Endothelial cell of umbilical vein (primary cell): ENCODE data around the gene GBF1. TPM values are rescaled to one million over a fixed set of nuclear protein-coding genes. Genes with fewer than 3 reads are reported as not detected.

ENCODE experiments used
- BruUV-seq: library from RNA; stranded (reverse); fragments of 400-500 nt; replicated peaks from 2 replicates; lab custom pipeline; 2021; lab: Mats Ljungman, UMichigan
- CTCF ChIA-PET: fragments of 300-600, 350-600 bp; sonication (Branson Sonifier 250); formaldehyde crosslinking; loops from one replicate; lab custom pipeline; 2021; ENCODE audit warnings: antibody characterized with exemption, inconsistent platforms; lab: Charles Lee
- POLR2A ChIA-PET: fragments of 300-600, 350-600 bp; sonication (Branson Sonifier 250); formaldehyde crosslinking; loops from one replicate; lab custom pipeline; 2021; ENCODE audit warnings: antibody characterized with exemption, inconsistent platforms; lab: Charles Lee
- DNase-seq: peaks from one replicate; pipeline ENCODE4 v3.0.0-alpha.2; 2011; ENCODE audit warnings: low read depth, low spot score
- FAIRE-seq: peaks from 2 replicates; lab custom pipeline; 2011; peaks lifted over from hg19 to GRCh38; lab: Jason Lieb, UNC
- H2AFZ ChIP-seq: 2 replicates; pipeline ENCODE4 v1.6.0; 2012; ENCODE audit warnings: low read depth, low read length, control low read depth, inconsistent platforms
- H3K27ac ChIP-seq: 2 replicates; pipeline ENCODE4 v1.5.1; 2011; ENCODE audit warnings: low read depth, mild to moderate bottlenecking, control low read depth, low read length, moderate library complexity; ENCODE audit not compliant: insufficient read depth
- H3K27me3 ChIP-seq, 2 experiments: 2 replicates each; pipeline versions ENCODE4 v1.6.0 to v1.6.1; 2011; ENCODE audit warnings: low read length in 2 of 2, mixed read lengths in 1 of 2; ENCODE audit not compliant: control insufficient read depth in 2 of 2, insufficient read depth in 2 of 2
- H3K36me3 ChIP-seq, 2 experiments: 2 replicates in 1 of 2; 3 replicates in 1 of 2; pipeline ENCODE4 v1.5.1; 2011; ENCODE audit warnings: low read length in 2 of 2, mild to moderate bottlenecking in 1 of 2, moderate library complexity in 1 of 2; ENCODE audit not compliant: control insufficient read depth in 2 of 2, insufficient read depth in 2 of 2; ENCODE audit errors: extremely low read depth in 1 of 2
- H3K4me1 ChIP-seq: 3 replicates; pipeline ENCODE4 v1.5.1; 2011; ENCODE audit warnings: mild to moderate bottlenecking, low read length; ENCODE audit not compliant: control insufficient read depth, insufficient read depth; ENCODE audit errors: extremely low read depth
- H3K4me2 ChIP-seq: 2 replicates; pipeline ENCODE4 v1.6.1; 2011; ENCODE audit warnings: low read length, control low read depth, mixed read lengths; ENCODE audit not compliant: insufficient read depth
- H3K4me3 ChIP-seq, 3 experiments: fragments of 200-600 bp in 1 of 3; sonication (generic), shearing (Covaris generic) in 1 of 3; replicated peaks in 1 of 3; 2 replicates each; pipeline ENCODE4 v1.5.1; 2011 to 2016; ENCODE audit warnings: control low read depth in 3 of 3, low read length in 3 of 3, mild to moderate bottlenecking in 2 of 3, inconsistent platforms in 1 of 3, low read depth in 1 of 3, moderate library complexity in 1 of 3; ENCODE audit not compliant: insufficient read depth in 1 of 3
- H3K79me2 ChIP-seq: 2 replicates; pipeline ENCODE4 v1.6.0; 2012; ENCODE audit warnings: low read length, inconsistent platforms; ENCODE audit not compliant: control insufficient read depth, insufficient read depth
- H3K9ac ChIP-seq: replicated peaks from 2 replicates; pipeline ENCODE3; 2011; ENCODE audit warnings: low read length, control low read depth; ENCODE audit not compliant: insufficient read depth; ENCODE audit errors: extremely low read depth
- H3K9me1 ChIP-seq: replicated peaks from 3 replicates; pipeline ENCODE4 v1.6.0; 2011; ENCODE audit warnings: mild to moderate bottlenecking, low read length; ENCODE audit not compliant: control insufficient read depth, insufficient read depth; ENCODE audit errors: extremely low read depth
- H3K9me3 ChIP-seq: replicated peaks from 2 replicates; pipeline ENCODE4 v1.5.1; 2012; ENCODE audit warnings: low read length, inconsistent platforms; ENCODE audit not compliant: control insufficient read depth, insufficient read depth
- H4K20me1 ChIP-seq: replicated peaks from 2 replicates; pipeline ENCODE3; 2011; ENCODE audit warnings: mild to moderate bottlenecking, low read length; ENCODE audit not compliant: control insufficient read depth, insufficient read depth; ENCODE audit errors: extremely low read depth
- EZH2 ChIP-seq: IDR thresholded peaks from 2 replicates; pipeline ENCODE4 v1.6.1; 2012; ENCODE audit warnings: borderline replicate concordance, low read depth, mild to moderate bottlenecking, moderate library complexity, low read length, inconsistent platforms; ENCODE audit not compliant: severe bottlenecking
- MAX ChIP-seq: IDR thresholded peaks from 2 replicates; pipeline ENCODE4 v1.6.1; 2011; ENCODE audit not compliant: insufficient read depth, insufficient read length
- MYC ChIP-seq: IDR thresholded peaks from one replicate; pipeline ENCODE4 v1.6.1; 2011; ENCODE audit warnings: mild to moderate bottlenecking, low read depth, low read length
- POLR2A ChIP-seq: IDR thresholded peaks from 2 replicates; pipeline ENCODE4 v1.6.1; 2012; ENCODE audit warnings: low read depth, mild to moderate bottlenecking, control low read depth, low read length
- dilution Hi-C: fragments of 300-500 bp; cut with MboI; formaldehyde crosslinking; loops from one replicate; pipeline ENCODE4 v1.15.0; 2019; ENCODE audit warnings: low sequenced_read_pairs; ENCODE audit not compliant: extremely low pct_ligation_motif_present
- intact Hi-C: fragments of 100-400 bp; cut with micrococcal nuclease; formaldehyde crosslinking; loops from one replicate; pipeline ENCODE4 v1.10.0; 2022
- polyA plus RNA-seq, 4 experiments: library from polyadenylated mRNA; depleted of rRNA in 3 of 4; stranded (reverse) in 3 of 4; unstranded in 1 of 4; fragments of >200 nt; gene quantifications; 2 replicates each; pipeline versions ENCODE4 v1.2.1 to v1.2.3, GENCODE V29; 2011 to 2012; ENCODE audit warnings: missing spikeins in 1 of 4
- total RNA-seq: library from RNA; stranded (reverse); gene quantifications from 2 replicates; pipeline ENCODE4 v1.2.3, GENCODE V29; 2021

The GBF1 gene
- total and polyA plus RNA-seq, 2 donors (not counting 3 experiments of a cell fraction or from before 2014, with no cell fraction given), result 26.0 to 49.7 TPM

GRCh38 chr10:102268375-102268888, 23.1 kb downstream of the GBF1 start:
- FAIRE-seq (no peak), DNase-seq (peak; percentile 31)
- no peaks in the 10 kb centered on the region for H3K9me1 ChIP-seq
- peaks cover 7% of the 10 kb centered on the region for H3K4me1 ChIP-seq
- CTCF ChIA-PET, result interaction anchor here (0.8 to 4.8 kb wide), 8 partner anchors 10 to 83 kb away, joined by 3 to 31 read pairs (median 4); no protein-coding TSS in a partner anchor
- intact Hi-C loops, result no loop called here
- no peak overlapping the region for H3K9ac ChIP-seq
- H4K20me1 ChIP-seq, result peaks cover 9% of the 10 kb centered on the region
- H3K4me2 ChIP-seq, result no peak overlapping the region
- no peak overlapping the region for H3K27ac ChIP-seq
- no peaks in the 10 kb centered on the region for H3K9me3 ChIP-seq
- H3K4me3 ChIP-seq, result no peak overlapping the region
- H2AFZ ChIP-seq, result no peak overlapping the region
- TF ChIP-seq MAX, result no peak
- no peak for TF ChIP-seq POLR2A
- POLR2A ChIA-PET, result no interaction called here
- dilution Hi-C loops, result no loop called here
- H3K79me2 ChIP-seq, result peaks cover 62% of the 10 kb centered on the region
- BruUV-seq, result no TSS peak
- no peaks in the 10 kb centered on the region for H3K27me3 ChIP-seq
- peaks cover 0 to 2% of the 10 kb centered on the region in 2 experiments for H3K36me3 ChIP-seq

DNA sequence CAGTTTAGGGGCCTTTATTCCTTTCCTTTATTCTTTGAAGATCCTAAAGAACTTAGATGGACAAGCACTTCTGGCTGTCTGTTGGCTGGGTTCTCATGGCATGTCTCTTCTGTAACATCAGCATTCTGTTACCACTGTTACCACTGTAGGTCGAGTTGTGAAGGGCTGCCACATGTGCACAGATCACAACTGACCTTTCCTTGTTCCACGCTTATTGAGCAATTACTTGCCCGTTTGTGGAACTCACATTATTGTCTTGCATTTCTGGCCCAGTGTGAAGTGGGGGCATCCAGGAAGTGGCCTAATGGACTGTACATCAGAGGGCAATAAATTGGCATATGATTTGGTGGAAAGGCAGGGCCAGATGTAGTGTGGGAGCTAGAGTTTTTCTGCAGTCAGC, 23.7 kb downstream of the GBF1 start:
- intact Hi-C loops (no loop called here), dilution Hi-C loops (no loop called here)
- peaks cover 63% of the 10 kb centered on the region for H3K79me2 ChIP-seq
- FAIRE-seq, result no peak
- H4K20me1 ChIP-seq, result peaks cover 6% of the 10 kb centered on the region
- no peak overlapping the region for H3K9ac ChIP-seq
- no peaks in the 10 kb centered on the region for H3K36me3 ChIP-seq
- ChIA-PET POLR2A (no interaction called here), CTCF (interaction anchor here (0.6 to 4.8 kb wide), 5 partner anchors 8 to 82 kb away, joined by 3 to 31 read pairs (median 4); no protein-coding TSS in a partner anchor)
- no peak for TF ChIP-seq MYC
- no peak for TF ChIP-seq EZH2
- BruUV-seq, result no TSS peak
- H3K9me3 ChIP-seq, result no peaks in the 10 kb centered on the region
- peaks cover 7% of the 10 kb centered on the region for H3K4me1 ChIP-seq
- no peak overlapping the region for H3K4me2 ChIP-seq
- H3K4me3 ChIP-seq, result no peak overlapping the region
- H2AFZ ChIP-seq, result no peak overlapping the region
- DNase-seq, result no peak
- H3K27me3 ChIP-seq, result no peaks in the 10 kb centered on the region
- H3K27ac ChIP-seq, result no peak overlapping the region
- H3K9me1 ChIP-seq, result no peaks in the 10 kb centered on the region
